Frontal cortex (tissue), 4 donors: Measurements from ENCODE around the gene SSX4. TPM values are rescaled to one million over a fixed set of nuclear protein-coding genes. Genes with fewer than 3 reads are reported as not detected.
"Not testable (repeated sequence)": the region's sequence is repeated elsewhere in the genome, so short reads cannot be mapped to it uniquely, and the experiment has no call there.

ENCODE experiments used
- DNase-seq, 2 donors: peaks; one replicate each; pipeline ENCODE4 v3.0.0; 2012; ENCODE audit warnings: low spot score in 2 of 2
- FAIRE-seq: peaks from 2 replicates; lab custom pipeline; 2012; peaks lifted over from hg19 to GRCh38; lab: Jason Lieb, UNC
- small RNA-seq: library from RNA; depleted of rRNA; stranded (forward); fragments of <200 nt; gene quantifications from one replicate; pipeline ENCODE3, GENCODE V24; 2014
- total RNA-seq: library from RNA; depleted of rRNA; stranded (reverse); fragments of >200 nt; gene quantifications from one replicate; pipeline ENCODE4 v1.2.3, GENCODE V29; 2014
- donor health status: control.
- donor health status: control.
- donor health status: control.

The SSX4 gene, protein sequence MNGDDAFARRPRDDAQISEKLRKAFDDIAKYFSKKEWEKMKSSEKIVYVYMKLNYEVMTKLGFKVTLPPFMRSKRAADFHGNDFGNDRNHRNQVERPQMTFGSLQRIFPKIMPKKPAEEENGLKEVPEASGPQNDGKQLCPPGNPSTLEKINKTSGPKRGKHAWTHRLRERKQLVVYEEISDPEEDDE
- total RNA-seq = not detected

DNA sequence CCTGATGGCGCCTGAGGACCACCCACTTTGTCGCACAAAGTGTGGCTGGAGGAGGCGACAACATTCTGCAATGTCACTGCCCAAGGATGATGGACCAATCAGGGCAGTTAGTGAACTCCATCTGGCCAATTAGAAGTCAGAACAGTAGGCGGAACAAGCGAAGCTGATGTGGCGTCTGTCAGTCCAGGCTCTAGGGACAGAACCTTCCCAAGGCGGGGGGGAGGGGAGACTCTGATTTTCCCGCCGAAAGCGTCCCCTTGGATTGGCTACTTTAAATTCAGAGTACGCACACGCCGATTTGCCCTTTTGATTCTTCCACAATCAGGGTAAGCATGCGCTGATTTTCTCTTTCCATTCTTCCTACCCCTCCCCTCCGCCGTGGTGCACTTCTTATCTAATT is at the start of gene SSX4:
Gene SSX4, plus strand, starts transcription at position 301 of the 400 bp plus-strand sequence. CDS start 515 bp downstream, outside the sequence.
- not testable (repeated sequence) for DNase-seq, FAIRE-seq

DNA sequence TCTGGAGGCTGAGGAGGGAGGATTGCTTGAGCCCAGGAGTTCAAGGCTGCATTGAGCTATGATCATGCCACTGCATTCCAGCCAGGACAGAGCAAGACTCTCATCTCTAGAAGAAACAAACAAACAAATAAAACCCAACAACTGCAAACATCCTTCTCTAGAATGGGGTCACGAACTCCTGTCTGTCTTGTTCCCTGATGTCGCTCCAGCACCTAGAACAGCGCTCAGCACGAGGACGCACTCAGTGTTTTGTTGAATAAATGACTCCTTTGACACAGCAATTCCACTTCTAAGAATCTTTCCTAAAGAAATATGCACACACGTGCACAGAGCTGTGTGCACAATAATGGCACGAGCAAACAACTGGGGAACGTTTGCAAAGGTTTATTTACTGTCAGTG is 37.3 kb upstream of the SSX4 start:
- not testable (repeated sequence) for DNase-seq, FAIRE-seq

DNA sequence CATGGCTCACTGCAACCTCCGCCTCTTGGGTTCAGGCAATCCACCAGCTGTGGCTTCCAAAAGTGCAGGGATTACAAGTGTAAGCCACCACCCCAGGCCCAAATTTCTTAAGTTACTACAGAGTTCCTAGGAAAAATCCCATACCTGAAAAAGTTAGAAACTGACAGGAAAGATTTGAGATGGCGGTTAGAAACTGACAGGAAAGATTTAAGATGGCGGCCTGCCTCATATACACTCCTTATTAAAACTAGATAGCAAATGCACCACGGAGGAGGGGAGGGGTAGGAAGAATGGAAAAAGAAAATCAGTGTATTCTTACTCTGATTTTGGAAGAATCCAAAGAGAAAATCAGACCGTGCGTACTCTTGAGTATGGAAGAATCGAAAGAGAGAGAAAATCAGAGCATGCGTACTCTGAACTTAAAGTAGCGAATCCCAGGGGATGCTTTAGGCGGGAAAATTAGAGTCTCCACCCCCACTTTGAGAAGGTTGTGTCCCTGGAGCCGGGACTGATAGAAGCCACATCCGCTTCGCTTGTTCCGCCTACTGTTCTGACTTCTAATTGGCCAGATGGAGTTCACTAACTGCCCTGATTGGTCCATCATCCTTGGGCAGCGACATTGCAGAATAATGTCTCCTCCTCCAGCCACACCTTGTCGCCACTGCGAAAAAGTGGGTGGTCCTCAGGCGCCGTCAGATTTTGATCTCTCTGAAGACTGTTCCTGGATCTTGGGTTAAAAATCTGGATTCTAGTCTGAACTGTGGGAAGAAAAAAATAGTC is 26.8 kb upstream of the SSX4 start, which contains the start of gene SSX3:
Gene SSX3, minus strand, starts transcription at position 389 of the 780 bp plus-strand sequence. CDS start 1,454 bp downstream, outside the sequence.
- not testable (repeated sequence) for FAIRE-seq, DNase-seq

DNA sequence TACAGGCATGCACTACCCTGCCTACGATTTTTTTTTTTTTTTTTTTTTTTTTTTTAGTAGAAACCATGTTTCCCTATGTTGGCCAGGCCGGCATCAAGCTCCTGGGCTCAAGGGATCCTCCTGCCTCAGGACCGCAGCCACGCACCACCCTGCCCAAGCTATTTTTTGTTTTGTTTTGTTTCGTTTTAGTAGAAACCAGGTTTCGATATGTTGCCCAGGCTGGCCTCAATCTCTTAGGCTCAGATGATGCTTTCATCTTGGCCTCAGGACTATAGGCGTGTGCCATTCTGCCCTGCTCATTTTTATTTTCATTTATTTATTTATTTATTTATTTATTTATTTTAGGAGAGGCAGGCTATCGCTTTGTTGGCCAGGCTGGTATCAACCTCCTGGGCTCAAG is 25.7 kb upstream of the SSX4 start:
- FAIRE-seq = no peak
- DNase-seq = no peak

DNA sequence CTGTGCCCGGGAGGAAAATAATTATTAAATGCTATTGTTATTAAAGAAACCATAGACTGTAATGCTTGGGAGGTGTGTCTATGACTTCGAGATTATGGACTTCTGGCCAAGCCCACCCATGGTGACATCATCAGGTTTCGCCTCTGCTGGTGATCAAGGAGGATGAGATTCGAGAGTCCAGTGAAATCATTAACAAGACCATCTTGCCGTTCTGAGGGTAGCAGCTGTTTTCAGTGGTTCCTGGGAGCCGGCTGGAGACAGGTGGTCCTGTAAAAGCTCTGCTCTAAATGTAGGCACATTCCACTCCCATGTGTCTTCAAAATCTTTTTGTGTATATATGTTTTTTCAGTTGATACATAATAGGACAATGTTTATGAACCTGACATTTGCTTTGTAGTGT is 24.1 kb upstream of the SSX4 start:
- not testable (repeated sequence) for DNase-seq, FAIRE-seq

DNA sequence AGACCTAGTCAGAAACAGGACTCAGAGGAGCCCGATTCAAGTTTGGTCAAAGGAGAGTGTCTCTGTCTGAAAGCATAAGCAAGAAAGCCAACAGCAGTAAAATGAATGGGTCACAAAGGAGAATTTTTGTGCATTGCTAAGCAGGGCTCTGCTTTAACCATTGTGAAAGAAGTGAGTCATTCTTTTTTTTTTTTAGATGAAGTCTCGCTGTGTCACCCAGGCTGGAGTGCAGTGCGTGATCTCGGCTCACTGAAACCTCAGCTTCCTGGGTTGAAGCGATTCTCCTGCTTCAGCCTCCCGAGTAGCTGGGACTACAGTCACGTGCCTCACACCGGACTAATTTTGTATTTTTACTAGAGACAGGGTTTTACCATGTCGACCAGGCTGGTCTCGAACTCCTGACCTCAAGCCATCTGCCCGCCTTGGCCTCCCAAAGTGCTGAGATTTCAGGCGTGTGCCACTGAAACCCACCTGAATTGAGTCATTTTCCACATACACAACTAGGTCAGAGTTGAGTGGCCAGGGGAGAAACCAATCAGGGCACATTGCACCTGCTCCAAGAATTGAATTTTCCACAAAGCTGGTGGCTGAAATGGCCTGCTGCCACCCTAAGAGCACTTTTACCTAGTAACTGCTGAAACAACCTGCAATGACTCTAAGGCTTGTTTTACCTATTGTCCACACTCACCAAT is 15.5 kb upstream of the SSX4 start:
- not testable (repeated sequence) for DNase-seq, FAIRE-seq

DNA sequence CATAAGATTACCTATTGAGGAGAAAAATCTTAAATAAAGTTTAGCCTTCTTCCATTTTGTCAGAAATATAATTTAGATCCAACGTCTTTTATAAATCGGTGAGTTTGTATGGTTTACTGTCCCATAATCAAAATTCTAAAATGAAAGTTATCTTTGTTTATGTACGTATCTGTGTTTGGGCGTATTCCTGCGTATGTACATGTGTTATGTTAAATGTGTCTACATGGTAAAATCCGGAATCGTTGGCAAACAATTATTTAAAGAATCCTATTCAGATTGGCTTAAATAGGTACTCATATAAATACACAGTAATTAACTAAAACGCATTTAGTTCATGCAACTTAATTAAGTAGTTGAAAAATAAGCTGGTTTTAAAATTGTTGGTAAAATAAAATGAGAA is 12.9 kb upstream of the SSX4 start:
- DNase-seq, FAIRE-seq: not testable (repeated sequence)

DNA sequence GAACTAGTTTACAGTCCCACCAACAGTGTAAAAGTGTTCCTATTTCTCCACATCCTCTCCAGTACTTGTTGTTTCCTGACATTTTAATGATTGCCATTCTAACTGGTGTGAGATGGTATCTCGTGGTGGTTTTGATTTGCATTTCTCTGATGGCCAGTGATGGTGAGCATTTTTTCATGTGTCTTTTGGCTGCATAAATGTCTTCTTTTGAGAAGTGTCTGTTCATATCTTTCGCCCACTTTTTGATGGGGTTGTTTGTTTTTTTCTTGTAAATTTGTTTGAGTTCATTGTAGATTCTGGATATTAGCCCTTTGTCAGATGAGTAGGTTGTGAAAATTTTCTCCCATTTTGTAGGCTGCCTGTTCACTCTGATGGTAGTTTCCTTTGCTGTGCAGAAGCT is 13.6 kb downstream of the SSX4 start:
- FAIRE-seq, DNase-seq: not testable (repeated sequence)

DNA sequence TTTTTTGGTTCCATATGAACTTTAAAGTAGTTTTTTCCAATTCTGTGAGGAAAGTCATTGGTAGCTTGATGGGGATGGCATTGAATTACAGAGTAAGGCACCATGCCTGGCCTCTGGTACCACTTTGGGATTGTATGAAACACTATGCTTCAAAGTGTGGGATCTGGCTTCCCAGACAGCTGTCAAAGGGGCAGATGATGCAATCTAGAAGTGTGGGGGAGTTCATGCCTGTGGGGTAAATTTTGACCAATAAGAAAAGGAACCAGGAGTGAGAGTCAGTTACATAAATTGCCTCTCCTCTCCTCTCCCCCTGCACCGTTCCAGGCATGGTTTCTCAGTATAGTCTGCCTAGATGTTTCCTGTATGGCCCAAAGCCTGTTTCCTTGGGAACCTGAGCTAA is 14.5 kb downstream of the SSX4 start:
- DNase-seq = not testable (repeated sequence)

DNA sequence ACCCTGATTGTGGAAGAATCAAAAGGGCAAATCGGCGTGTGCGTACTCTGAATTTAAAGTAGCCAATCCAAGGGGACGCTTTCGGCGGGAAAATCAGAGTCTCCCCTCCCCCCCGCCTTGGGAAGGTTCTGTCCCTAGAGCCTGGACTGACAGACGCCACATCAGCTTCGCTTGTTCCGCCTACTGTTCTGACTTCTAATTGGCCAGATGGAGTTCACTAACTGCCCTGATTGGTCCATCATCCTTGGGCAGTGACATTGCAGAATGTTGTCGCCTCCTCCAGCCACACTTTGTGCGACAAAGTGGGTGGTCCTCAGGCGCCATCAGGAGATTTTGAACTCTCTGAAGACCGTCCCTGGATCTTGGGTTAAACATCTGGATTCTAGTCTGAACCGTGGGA is 28.5 kb downstream of the SSX4 start, which contains the start of gene SSX4B:
Gene SSX4B, minus strand, starts transcription at position 101 of the 400 bp plus-strand sequence. CDS start 588 bp downstream, outside the sequence.
- not testable (repeated sequence) for DNase-seq, FAIRE-seq

More for the DNA sequence above, 14.5 kb downstream of the SSX4 start:
- not testable (repeated sequence) for FAIRE-seq

DNA sequence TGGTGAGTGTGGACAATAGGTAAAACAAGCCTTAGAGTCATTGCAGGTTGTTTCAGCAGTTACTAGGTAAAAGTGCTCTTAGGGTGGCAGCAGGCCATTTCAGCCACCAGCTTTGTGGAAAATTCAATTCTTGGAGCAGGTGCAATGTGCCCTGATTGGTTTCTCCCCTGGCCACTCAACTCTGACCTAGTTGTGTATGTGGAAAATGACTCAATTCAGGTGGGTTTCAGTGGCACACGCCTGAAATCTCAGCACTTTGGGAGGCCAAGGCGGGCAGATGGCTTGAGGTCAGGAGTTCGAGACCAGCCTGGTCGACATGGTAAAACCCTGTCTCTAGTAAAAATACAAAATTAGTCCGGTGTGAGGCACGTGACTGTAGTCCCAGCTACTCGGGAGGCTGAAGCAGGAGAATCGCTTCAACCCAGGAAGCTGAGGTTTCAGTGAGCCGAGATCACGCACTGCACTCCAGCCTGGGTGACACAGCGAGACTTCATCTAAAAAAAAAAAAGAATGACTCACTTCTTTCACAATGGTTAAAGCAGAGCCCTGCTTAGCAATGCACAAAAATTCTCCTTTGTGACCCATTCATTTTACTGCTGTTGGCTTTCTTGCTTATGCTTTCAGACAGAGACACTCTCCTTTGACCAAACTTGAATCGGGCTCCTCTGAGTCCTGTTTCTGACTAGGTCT is 43.8 kb downstream of the SSX4 start:
- DNase-seq, FAIRE-seq: not testable (repeated sequence)

DNA sequence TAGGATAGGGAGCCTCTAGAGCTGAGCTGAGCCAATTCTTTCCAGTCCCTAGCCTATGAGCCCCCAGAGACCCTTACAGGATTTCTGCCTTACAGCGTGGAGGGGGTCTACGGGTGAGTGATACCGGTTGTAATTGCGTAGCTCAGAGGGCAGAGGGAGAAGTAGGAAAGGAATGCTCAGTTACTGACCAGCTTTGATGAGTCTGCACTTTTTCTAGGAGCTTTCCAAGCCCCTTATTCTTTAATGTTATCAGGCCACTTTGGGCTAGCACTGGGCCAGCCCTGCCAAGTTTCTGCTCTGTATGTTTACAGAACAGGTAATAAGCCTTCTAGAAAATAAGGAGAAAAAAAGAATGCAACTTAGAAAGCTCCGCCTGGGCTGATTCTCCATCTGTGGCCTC is 46.3 kb downstream of the SSX4 start:
- FAIRE-seq = not testable (repeated sequence)

DNA sequence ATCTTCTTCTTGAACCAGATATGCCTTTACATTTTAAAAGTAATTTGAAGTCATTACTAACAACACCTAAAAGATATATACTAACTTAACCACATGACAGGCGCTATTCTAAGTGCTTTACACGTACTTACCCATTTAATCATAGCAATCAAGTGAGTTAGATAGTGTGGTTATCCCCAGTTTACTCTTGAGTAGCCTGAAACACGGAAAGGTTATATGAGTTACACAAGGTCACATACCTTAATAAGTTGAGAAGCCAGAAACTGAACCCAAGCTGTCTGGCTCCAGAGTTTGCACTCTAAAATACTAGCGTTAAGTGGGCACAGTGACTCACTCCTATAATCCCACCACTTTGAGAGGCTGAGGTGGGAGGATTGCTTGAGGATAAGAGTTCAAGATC is 46.8 kb downstream of the SSX4 start:
- FAIRE-seq, DNase-seq: not testable (repeated sequence)

More for the DNA sequence above, 46.3 kb downstream of the SSX4 start:
- DNase-seq = not testable (repeated sequence)

DNA sequence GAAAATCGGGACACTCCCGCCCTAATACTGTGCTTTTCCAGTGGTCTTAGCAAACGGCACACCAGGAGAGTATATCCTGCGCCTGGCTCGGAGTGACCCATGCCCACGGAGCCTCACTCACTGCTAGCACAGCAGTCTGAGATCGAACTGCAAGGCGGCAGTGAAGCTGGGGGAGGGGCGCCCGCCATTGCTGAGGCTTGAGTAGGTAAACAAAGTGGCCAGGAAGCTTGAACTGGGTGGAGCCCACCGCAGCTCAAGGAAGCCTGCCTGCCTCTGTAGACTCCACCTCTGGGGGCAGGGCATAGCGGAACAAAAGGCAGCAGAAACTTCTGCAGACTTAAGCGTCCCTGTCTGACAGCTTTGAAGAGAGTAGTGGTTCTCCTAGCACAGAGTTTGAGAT is 50.4 kb downstream of the SSX4 start:
- not testable (repeated sequence) for FAIRE-seq, DNase-seq

Small RNA genes lying within 50 kb of the gene (small RNA-seq; reads per million reads assigned to genes)
- gene AL606490.4 (not detected), gene AL606490.7 (not detected), gene AL606490.9 (not detected)

Other genes with a start within 250 kb of the SSX4 start
- gene SSX5, start 186.7 kb upstream of the SSX4 start, total RNA-seq = not detected
- not detected for gene SSX1, start 128.1 kb upstream of the SSX4 start, total RNA-seq
- gene SSX3, start 26.8 kb upstream of the SSX4 start, total RNA-seq = not detected
- gene SSX4B, start 28.4 kb downstream of the SSX4 start, total RNA-seq = not detected
- 25.3 TPM for gene SLC38A5, start 86.7 kb downstream of the SSX4 start, total RNA-seq
- gene FTSJ1, start 92.7 kb downstream of the SSX4 start, total RNA-seq = 36.3 TPM
- gene PORCN, start 125.5 kb downstream of the SSX4 start, total RNA-seq = 7.3 TPM
- 53.4 TPM for gene EBP, start 138.3 kb downstream of the SSX4 start, total RNA-seq
- gene TBC1D25, start 156.2 kb downstream of the SSX4 start, total RNA-seq = 4.9 TPM
- 188 TPM for gene RBM3, start 190.9 kb downstream of the SSX4 start, total RNA-seq
- 56.7 TPM for gene WDR13, start 214.0 kb downstream of the SSX4 start, total RNA-seq